H9 (cell line): Measurements from ENCODE around the gene TRPC4AP. TPM values are rescaled to one million over a fixed set of nuclear protein-coding genes. Genes with fewer than 3 reads are reported as not detected.

Experiments used
- DNase-seq: peaks from one replicate; pipeline ENCODE4 v3.0.0-alpha.2; 2017
- H2AFZ ChIP-seq: one replicate; pipeline ENCODE4 v1.6.1; 2013; ENCODE audit warnings: mild to moderate bottlenecking, low read length, control low read depth, moderate library complexity
- H2AK5ac ChIP-seq: 2 replicates; pipeline ENCODE4 v1.6.1; 2013; ENCODE audit warnings: low read length, control low read depth, mixed read lengths; ENCODE audit not compliant: insufficient read length
- H2BK120ac ChIP-seq: one replicate; pipeline ENCODE4 v1.6.1; 2013; ENCODE audit warnings: low read depth, mild to moderate bottlenecking, low read length, control low read depth, inconsistent platforms; ENCODE audit not compliant: poor library complexity, severe bottlenecking
- H2BK12ac ChIP-seq: 2 replicates; pipeline ENCODE4 v1.6.1; 2013; ENCODE audit warnings: low read length, control low read depth, mixed read lengths, low read depth; ENCODE audit not compliant: insufficient read length
- H2BK15ac ChIP-seq: 2 replicates; pipeline ENCODE4 v1.6.1; 2013; ENCODE audit warnings: low read depth, low read length, control low read depth
- H2BK20ac ChIP-seq: one replicate; pipeline ENCODE4 v1.6.1; 2013; ENCODE audit warnings: low read depth, mild to moderate bottlenecking, low read length, control low read depth, inconsistent platforms; ENCODE audit not compliant: poor library complexity, severe bottlenecking
- H2BK5ac ChIP-seq: 2 replicates; pipeline ENCODE4 v1.6.1; 2013; ENCODE audit warnings: low read length, control low read depth, mixed read lengths; ENCODE audit not compliant: insufficient read length
- H3K14ac ChIP-seq: 2 replicates; pipeline ENCODE4 v1.6.1; 2013; ENCODE audit warnings: low read length, control low read depth; ENCODE audit not compliant: insufficient read depth
- H3K18ac ChIP-seq: 2 replicates; pipeline ENCODE4 v1.6.1; 2013; ENCODE audit warnings: low read depth, mild to moderate bottlenecking, mixed read lengths, low read length, control low read depth; ENCODE audit not compliant: insufficient read length
- H3K23ac ChIP-seq: 2 replicates; pipeline ENCODE4 v1.6.1; 2013; ENCODE audit warnings: low read length, control low read depth, mixed read lengths, low read depth; ENCODE audit not compliant: insufficient read length
- H3K23me2 ChIP-seq: 2 replicates; pipeline ENCODE4 v1.6.1; 2013; ENCODE audit warnings: low read depth, mild to moderate bottlenecking, mixed read lengths, low read length, control low read depth; ENCODE audit not compliant: insufficient read length, poor library complexity, severe bottlenecking
- H3K27ac ChIP-seq: 2 replicates; pipeline ENCODE4 v1.5.1; 2013; ENCODE audit warnings: low read length, control low read depth, mixed read lengths, low read depth; ENCODE audit not compliant: insufficient read length
- H3K27me3 ChIP-seq: 2 replicates; pipeline ENCODE4 v1.6.1; 2013; ENCODE audit warnings: low read length, control low read depth, inconsistent platforms; ENCODE audit not compliant: insufficient read depth
- H3K4ac ChIP-seq: 2 replicates; pipeline ENCODE4 v1.6.1; 2013; ENCODE audit warnings: low read depth, mild to moderate bottlenecking, control low read depth, inconsistent platforms, low read length, moderate library complexity
- H3K4me1 ChIP-seq: 2 replicates; pipeline ENCODE4 v1.6.1; 2013; ENCODE audit warnings: low read length, control low read depth, inconsistent platforms; ENCODE audit not compliant: insufficient read depth
- H3K4me2 ChIP-seq: 2 replicates; pipeline ENCODE4 v1.6.1; 2013; ENCODE audit warnings: low read length, control low read depth, mixed read lengths; ENCODE audit not compliant: insufficient read length, insufficient read depth
- H3K56ac ChIP-seq: 2 replicates; pipeline ENCODE4 v1.6.1; 2013; ENCODE audit warnings: low read depth, mild to moderate bottlenecking, mixed read lengths, low read length, control low read depth; ENCODE audit not compliant: insufficient read length
- H3K79me1 ChIP-seq: 2 replicates; pipeline ENCODE4 v1.6.1; 2013; ENCODE audit warnings: low read depth, mild to moderate bottlenecking, moderate library complexity, low read length, control low read depth, inconsistent platforms; ENCODE audit not compliant: insufficient read depth, poor library complexity, severe bottlenecking
- H3K79me2 ChIP-seq: 2 replicates; pipeline ENCODE4 v1.6.1; 2013; ENCODE audit warnings: low read length, control low read depth, inconsistent platforms; ENCODE audit not compliant: insufficient read depth
- H3K9ac ChIP-seq: 2 replicates; pipeline ENCODE4 v1.6.1; 2013; ENCODE audit warnings: low read length, control low read depth, mixed read lengths; ENCODE audit not compliant: insufficient read length; ENCODE audit errors: extremely low read depth
- H3K9me3 ChIP-seq: one replicate; pipeline ENCODE4 v1.6.1; 2013; ENCODE audit warnings: low read depth, low read length, inconsistent platforms; ENCODE audit not compliant: control insufficient read depth
- H3T11ph ChIP-seq: one replicate; pipeline ENCODE4 v1.6.1; 2013; ENCODE audit warnings: mild to moderate bottlenecking, low read length, control low read depth, inconsistent platforms
- H4K20me1 ChIP-seq: one replicate; pipeline ENCODE4 v1.6.1; 2013; ENCODE audit not compliant: control insufficient read depth, insufficient read length, insufficient read depth
- H4K5ac ChIP-seq: 2 replicates; pipeline ENCODE4 v1.6.1; 2013; ENCODE audit warnings: low read depth, mild to moderate bottlenecking, mixed read lengths, low read length, control low read depth; ENCODE audit not compliant: insufficient read length
- H4K8ac ChIP-seq: replicated peaks from 2 replicates; pipeline ENCODE4 v1.6.1; 2013; ENCODE audit warnings: low read length, control low read depth, mixed read lengths, low read depth; ENCODE audit not compliant: insufficient read length
- H4K91ac ChIP-seq: 2 replicates; pipeline ENCODE4 v1.6.1; 2013; ENCODE audit warnings: low read depth, mild to moderate bottlenecking, moderate library complexity, mixed read lengths, low read length, control low read depth; ENCODE audit not compliant: insufficient read length
- H3K27ac Mint-ChIP-seq, 3 experiments: 2 replicates in 2 of 3; 3 replicates in 1 of 3; pipeline ENCODE4 v1.8.0; 2020 to 2021; ENCODE audit warnings: mixed read lengths in 3 of 3, mild to moderate bottlenecking in 1 of 3, moderate library complexity in 1 of 3
- H3K27me3 Mint-ChIP-seq: 2 replicates; pipeline ENCODE4 v1.8.0; 2021; ENCODE audit warnings: low read depth, mild to moderate bottlenecking, moderate library complexity, mixed read lengths
- H3K36me3 Mint-ChIP-seq, 3 experiments: 2 replicates in 2 of 3; 3 replicates in 1 of 3; pipeline ENCODE4 v1.8.0; 2020 to 2021; ENCODE audit warnings: low read depth in 3 of 3, mixed read lengths in 3 of 3; ENCODE audit not compliant: insufficient read depth in 1 of 3
- H3K4me1 Mint-ChIP-seq, 2 experiments: 2 replicates each; pipeline ENCODE4 v1.8.0; 2020; ENCODE audit warnings: mixed read lengths in 2 of 2
- H3K4me3 Mint-ChIP-seq, 2 experiments: 2 replicates in 1 of 2; 3 replicates in 1 of 2; pipeline ENCODE4 v1.8.0; 2020 to 2021; ENCODE audit warnings: mild to moderate bottlenecking in 2 of 2, mixed read lengths in 2 of 2, moderate library complexity in 1 of 2
- H3K9me3 Mint-ChIP-seq, 2 experiments: 2 replicates in 1 of 2; 3 replicates in 1 of 2; pipeline ENCODE4 v1.8.0; 2020; ENCODE audit warnings: mild to moderate bottlenecking in 2 of 2, mixed read lengths in 2 of 2, moderate library complexity in 1 of 2
- CTCF ChIP-seq: fragments of 200-600 bp; sonication (generic); conservative IDR thresholded peaks from 3 replicates; pipeline ENCODE4 v1.8.0; 2021; ENCODE audit warnings: antibody characterized with exemption, mild to moderate bottlenecking
- WGBS: extraction: QIAGEN DNeasy Blood & Tissue Kit; methylation state at CpG from one replicate; pipeline ENCODE4 v1.1.7; 2013; ENCODE audit warnings: missing lambda C conversion rate, low lambda C conversion rate, mixed read lengths; ENCODE audit not compliant: insufficient read length; ENCODE audit errors: extremely low coverage; 5-methylcytosine and 5-hydroxymethylcytosine counted together
- total RNA-seq: library from RNA; stranded (reverse); gene quantifications from 2 replicates; pipeline ENCODE4 v1.2.1, GENCODE V29; 2021

TRPC4AP gene
- total RNA-seq, 1 experiment from 2014 or later = 93.9 TPM

GRCh38 chr20:35135867-35136586 lies 43.4 kb upstream of the TRPC4AP start:
- H3K9me3 Mint-ChIP-seq = no peaks in the 10 kb centered on the region
- Histone ChIP-seq H3K79me2 (no peaks in the 10 kb centered on the region), H3K23me2 (no peaks in the 10 kb centered on the region), H2BK15ac (no peak overlapping the region), H2BK120ac (no peak overlapping the region), H3K56ac (no peak overlapping the region), H3K14ac (no peak overlapping the region), H4K20me1 (no peaks in the 10 kb centered on the region), H4K8ac (no peak overlapping the region), H2BK5ac (no peak overlapping the region), H3K27ac (no peak overlapping the region), H4K5ac (no peak overlapping the region), H3T11ph (no peak overlapping the region), H3K27me3 (no peaks in the 10 kb centered on the region), H2AK5ac (no peak overlapping the region), H3K4me1 (no peaks in the 10 kb centered on the region), H3K23ac (no peak overlapping the region), H3K4me2 (no peak overlapping the region), H3K4ac (no peak overlapping the region), H3K9ac (no peak overlapping the region), H3K18ac (no peak overlapping the region), H3K79me1 (no peaks in the 10 kb centered on the region), H4K91ac (no peak overlapping the region), H3K9me3 (no peaks in the 10 kb centered on the region), H2BK20ac (no peak overlapping the region), H2BK12ac (no peak overlapping the region), H2AFZ (no peak overlapping the region)
- no peak for TF ChIP-seq CTCF
- peak overlapping the region in 1 of 3 experiments; percentile 58; a peak in 1 of 7 replicates for H3K27ac Mint-ChIP-seq
- H3K4me3 Mint-ChIP-seq = no peak overlapping the region
- H3K4me1 Mint-ChIP-seq = peaks cover 5 to 7% of the 10 kb centered on the region in 2 experiments; a peak in 3 of 4 replicates
- peaks cover 4 to 83% (median 61%) of the 10 kb centered on the region in 3 experiments; a peak in 6 of 7 replicates for H3K36me3 Mint-ChIP-seq
- no peaks in the 10 kb centered on the region for H3K27me3 Mint-ChIP-seq
- no peak for DNase-seq
- no CpG with 5 or more reads among the region's 11 CpGs for WGBS
